ENCODE measurements around the gene ZPLD1.

ZPLD1 gene

GRCh38 chr3:102528727-102529126 lies 93.9 kb downstream of the ZPLD1 start:
- TF ChIP-seq CTCF (IDR thresholded peaks at IDR 0.05; ENCODE audit: low read depth, low read length, missing control alignments), result no peak
- DNase-seq (ENCODE audit: extremely low read depth, low read depth), result no peak
- no peak overlapping the region for H3K4me3 ChIP-seq (replicated peaks; ENCODE audit: low read depth, low read length)
